HCT116 (cell line): ENCODE results near the gene SYF2. TPM values are rescaled to one million over a fixed set of nuclear protein-coding genes. Genes with fewer than 3 reads are reported as not detected.
"Not testable (repeated sequence)": the region's sequence is repeated elsewhere in the genome, so short reads cannot be mapped to it uniquely, and the experiment has no call there.

Source experiments
- ATAC-seq: fragments of 200-7000 bp; cut with Tn5 transposase; 2 replicates; pipeline ENCODE4 v1.9.1; 2020; ENCODE audit warnings: mild to moderate bottlenecking, moderate library complexity
- BruUV-seq: library from RNA; stranded (reverse); fragments of 400-500 nt; replicated peaks from 2 replicates; lab custom pipeline; 2021; lab: Mats Ljungman, UMichigan
- CTCF ChIA-PET: fragments of 300-600 bp; sonication (Branson Sonifier 250); formaldehyde crosslinking; loops from one replicate; lab custom pipeline; 2021; ENCODE audit warnings: antibody characterized with exemption; lab: Charles Lee
- POLR2A ChIA-PET: fragments of 300-600, 350-600 bp; sonication (Branson Sonifier 250); formaldehyde crosslinking; loops from one replicate; lab custom pipeline; 2021; ENCODE audit warnings: antibody characterized with exemption; lab: Charles Lee
- RAD21 ChIA-PET, 2 experiments: fragments of 300-600 bp; sonication (Branson Sonifier 250); formaldehyde crosslinking; loops; one replicate each; lab custom pipeline; 2023; ENCODE audit warnings: low total read pairs in 2 of 2; ENCODE audit not compliant: uncharacterized antibody in 2 of 2, unreplicated experiment in 2 of 2, low non-redundant PET in 1 of 2; lab: Charles Lee
- DNase-seq: peaks from one replicate; pipeline ENCODE4 v3.0.0-alpha.2; 2010; ENCODE audit warnings: low read depth, low spot score
- H2AFZ ChIP-seq: fragments of 200-600 bp; shearing (Covaris generic), sonication (generic); 2 replicates; pipeline ENCODE4 v1.6.1; 2017; ENCODE audit warnings: low read depth, mixed run types, mixed read lengths, antibody characterized with exemption, low read length; ENCODE audit not compliant: poor library complexity, severe bottlenecking
- H3K27ac ChIP-seq: 2 replicates; pipeline ENCODE4 v1.5.1; 2012; ENCODE audit warnings: low read depth, low read length
- H3K27me3 ChIP-seq: fragments of 200-600 bp; sonication (generic); 2 replicates; pipeline ENCODE4 v1.6.1; 2016; ENCODE audit warnings: mixed run types, low read length, mixed read lengths; ENCODE audit not compliant: insufficient read depth
- H3K36me3 ChIP-seq, 2 experiments: fragments of 200-500 bp in 1 of 2; fragments of 200-600 bp in 1 of 2; sonication (Bioruptor generic) in 1 of 2; sonication (generic) in 1 of 2; 2 replicates each; pipeline versions ENCODE4 v1.5.1 to v1.6.1; 2014 to 2016; ENCODE audit warnings: low read length in 2 of 2, inconsistent platforms in 1 of 2, mixed read lengths in 1 of 2, mixed run types in 1 of 2; ENCODE audit not compliant: insufficient read depth in 2 of 2, control insufficient read depth in 1 of 2
- H3K4me1 ChIP-seq, 2 experiments: fragments of 200-600 bp in 1 of 2; sonication (generic) in 1 of 2; 2 replicates each; pipeline versions ENCODE4 v1.5.1 to v1.6.1; 2012 to 2017; ENCODE audit warnings: low read length in 2 of 2, inconsistent platforms in 1 of 2, mild to moderate bottlenecking in 1 of 2, mixed read lengths in 1 of 2, mixed run types in 1 of 2, moderate library complexity in 1 of 2; ENCODE audit not compliant: insufficient read depth in 2 of 2, control insufficient read depth in 1 of 2
- H3K4me2 ChIP-seq: fragments of 200-600 bp; sonication (generic); 2 replicates; pipeline ENCODE4 v1.6.1; 2017; ENCODE audit warnings: mixed run types, low read length, mixed read lengths
- H3K4me3 ChIP-seq, 2 experiments: fragments of 200-600 bp in 1 of 2; sonication (generic) in 1 of 2; replicated peaks in 1 of 2; 2 replicates each; pipeline ENCODE4 v1.5.1; 2011 to 2016; ENCODE audit warnings: low read length in 2 of 2, control low read depth in 1 of 2, low read depth in 1 of 2, mild to moderate bottlenecking in 1 of 2, mixed read lengths in 1 of 2, mixed run types in 1 of 2
- H3K79me2 ChIP-seq: fragments of 200-600 bp; sonication (generic); 2 replicates; pipeline ENCODE4 v1.6.1; 2017; ENCODE audit warnings: mild to moderate bottlenecking, mixed run types, low read length, moderate library complexity, mixed read lengths; ENCODE audit not compliant: insufficient read depth
- H3K9ac ChIP-seq: fragments of 200-600 bp; sonication (generic); 2 replicates; pipeline ENCODE4 v1.6.1; 2016; ENCODE audit warnings: low read length, mixed read lengths
- H3K9me2 ChIP-seq: fragments of 200-600 bp; sonication (generic), shearing (Covaris generic); 2 replicates; pipeline ENCODE4 v1.6.1; 2017; ENCODE audit warnings: mixed run types, mild to moderate bottlenecking, moderate library complexity; ENCODE audit not compliant: insufficient read depth
- H3K9me3 ChIP-seq, 2 experiments: fragments of 200-500 bp in 1 of 2; fragments of 200-600 bp in 1 of 2; sonication (Bioruptor generic) in 1 of 2; sonication (generic) in 1 of 2; 2 replicates each; pipeline ENCODE4 v1.6.1; 2014 to 2017; ENCODE audit warnings: low read length in 2 of 2, mixed read lengths in 2 of 2, inconsistent platforms in 1 of 2, low read depth in 1 of 2, mild to moderate bottlenecking in 1 of 2, mixed run types in 1 of 2, moderate library complexity in 1 of 2; ENCODE audit not compliant: control insufficient read depth in 1 of 2, insufficient read depth in 1 of 2
- H4K20me1 ChIP-seq: fragments of 200-600 bp; sonication (generic), shearing (Covaris generic); 2 replicates; pipeline ENCODE4 v1.6.1; 2017; ENCODE audit warnings: mixed run types, mild to moderate bottlenecking, moderate library complexity; ENCODE audit not compliant: insufficient read depth
- intact Hi-C: fragments of 100-400 bp; cut with micrococcal nuclease; formaldehyde crosslinking; loops from 2 replicates; pipeline ENCODE4 v1.10.0; 2022
- total RNA-seq: library from RNA; stranded (reverse); gene quantifications from one replicate; pipeline ENCODE4 v1.2.1, GENCODE V29; 2021; ENCODE audit not compliant: unreplicated experiment

SYF2 gene
- total RNA-seq, 1 experiment from 2014 or later, result 40.4 TPM

- RAD21 ChIA-PET, H3K9ac ChIP-seq, CTCF ChIA-PET, BruUV-seq, H4K20me1 ChIP-seq, DNase-seq, H3K9me3 ChIP-seq, H3K36me3 ChIP-seq, POLR2A ChIA-PET, H3K9me2 ChIP-seq, H3K27me3 ChIP-seq, H3K4me1 ChIP-seq, ATAC-seq, H3K27ac ChIP-seq, H3K4me3 ChIP-seq, H3K4me2 ChIP-seq, H2AFZ ChIP-seq, H3K79me2 ChIP-seq, intact Hi-C loops: not testable (repeated sequence)
Observed at GRCh38 chr1:25272238-25272637, 39.9 kb upstream of the SYF2 start, which contains the start of gene RHD. Gene RHD, plus strand, starts transcription at chr1:25272509. Its CDS starts 39 bp downstream, at chr1:25272548.

GRCh38 chr1:25268143-25268760, 36.0 kb upstream of the SYF2 start:
- H3K9me3 ChIP-seq, POLR2A ChIA-PET, H2AFZ ChIP-seq, intact Hi-C loops, BruUV-seq, H3K9ac ChIP-seq, H3K4me1 ChIP-seq, H4K20me1 ChIP-seq, H3K27me3 ChIP-seq, RAD21 ChIA-PET, CTCF ChIA-PET, H3K36me3 ChIP-seq, H3K9me2 ChIP-seq, H3K27ac ChIP-seq, DNase-seq, H3K79me2 ChIP-seq: not testable (repeated sequence)
- Histone ChIP-seq H3K4me2 (peak overlapping the region; percentile 63), H3K4me3 (peak overlapping the region; percentile 38 to 43)
- ATAC-seq, result peak; percentile 8; the same call in 1 of the 2 replicates
